MM.1S (cell line): ENCODE data around the gene CRYGA.

Source experiments
- DNase-seq: peaks from one replicate; pipeline ENCODE4 v3.0.0-alpha.2; 2015
- H2AFZ ChIP-seq: fragments of 300-600 bp; sonication (generic); 2 replicates; pipeline ENCODE4 v1.6.0; 2016; ENCODE audit warnings: antibody characterized with exemption, low read length
- H3F3A ChIP-seq: fragments of 300-600 bp; sonication (generic); 2 replicates; pipeline ENCODE4 v1.6.1; 2016; ENCODE audit warnings: mild to moderate bottlenecking, antibody characterized with exemption, low read length, moderate library complexity, mixed read lengths; ENCODE audit not compliant: insufficient read depth
- H3K27ac ChIP-seq: fragments of 300-600 bp; sonication (generic); 2 replicates; pipeline ENCODE4 v1.5.1; 2016; ENCODE audit warnings: mild to moderate bottlenecking, low read length
- H3K27me3 ChIP-seq: fragments of 300-600 bp; sonication (generic); replicated peaks from 2 replicates; pipeline ENCODE4 v1.6.0; 2016; ENCODE audit warnings: low read length; ENCODE audit not compliant: insufficient read depth
- H3K36me3 ChIP-seq: fragments of 300-600 bp; sonication (generic); replicated peaks from 2 replicates; pipeline ENCODE4 v1.6.1; 2016; ENCODE audit warnings: mild to moderate bottlenecking, low read length, mixed read lengths; ENCODE audit not compliant: insufficient read depth
- H3K4me1 ChIP-seq: fragments of 300-600 bp; sonication (generic); 2 replicates; pipeline ENCODE4 v1.6.1; 2016; ENCODE audit warnings: low read length, mixed read lengths
- H3K4me2 ChIP-seq: fragments of 300-600 bp; sonication (generic); 2 replicates; pipeline ENCODE4 v1.6.0; 2016; ENCODE audit warnings: low read depth, low read length
- H3K4me3 ChIP-seq: fragments of 300-600 bp; sonication (generic); 2 replicates; pipeline ENCODE4 v1.5.1; 2016; ENCODE audit warnings: low read length, mixed read lengths
- H3K79me2 ChIP-seq: fragments of 300-600 bp; sonication (generic); 2 replicates; pipeline ENCODE4 v1.6.1; 2016; ENCODE audit warnings: mixed run types, low read length, mixed read lengths
- H3K9ac ChIP-seq: fragments of 300-600 bp; sonication (generic); 2 replicates; pipeline ENCODE4 v1.6.1; 2016; ENCODE audit warnings: low read length, mixed read lengths
- H3K9me2 ChIP-seq: fragments of 300-600 bp; sonication (generic); replicated peaks from 2 replicates; pipeline ENCODE4 v1.6.1; 2016; ENCODE audit warnings: mild to moderate bottlenecking, low read length, mixed read lengths; ENCODE audit not compliant: insufficient read depth
- H3K9me3 ChIP-seq: fragments of 300-600 bp; sonication (generic); replicated peaks from 2 replicates; pipeline ENCODE4 v1.6.1; 2016; ENCODE audit warnings: mild to moderate bottlenecking, low read length, mixed read lengths; ENCODE audit not compliant: insufficient read depth
- H4K20me1 ChIP-seq: fragments of 300-600 bp; sonication (generic); 2 replicates; pipeline ENCODE4 v1.6.1; 2016; ENCODE audit warnings: mild to moderate bottlenecking, low read length, moderate library complexity, mixed read lengths; ENCODE audit not compliant: insufficient read depth
- CTCF ChIP-seq: fragments of 300-600 bp; sonication (generic); IDR thresholded peaks from 2 replicates; pipeline ENCODE4 v1.5.1; 2016; ENCODE audit warnings: antibody characterized with exemption, low read length, mixed read lengths
- EZH2 ChIP-seq: fragments of 300-600 bp; sonication (generic); optimal IDR thresholded peaks from 2 replicates; pipeline ENCODE3; 2017; ENCODE audit warnings: low read depth, mild to moderate bottlenecking, antibody characterized with exemption, low read length, mixed read lengths
- EZH2phosphoT487 ChIP-seq: fragments of 300-600 bp; sonication (generic); IDR thresholded peaks from 2 replicates; pipeline ENCODE4 v1.6.1; 2018; ENCODE audit warnings: antibody characterized with exemption, low read length

The CRYGA gene

DNA sequence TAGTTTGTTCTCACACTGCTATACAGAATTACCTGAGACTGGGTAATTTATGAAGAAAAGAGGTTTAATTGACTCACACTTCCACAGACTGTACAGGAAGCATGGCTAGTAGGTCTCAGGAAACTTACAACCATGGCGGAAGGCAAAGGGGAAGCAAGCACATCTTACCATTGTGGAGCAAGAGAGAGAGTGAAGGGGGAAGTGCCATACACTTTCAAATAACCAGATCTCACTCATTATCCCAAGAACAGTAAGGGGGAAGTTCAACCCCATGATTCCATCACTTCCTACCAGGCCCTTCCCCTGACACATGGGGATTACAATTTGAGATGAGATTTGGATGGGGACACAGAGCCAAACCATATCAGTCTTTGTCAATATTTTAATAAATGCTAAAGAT lies 12.4 kb downstream of the CRYGA start:
- no peaks in the 10 kb centered on the region for H3K9me3 ChIP-seq
- no peak for TF ChIP-seq EZH2
- no peak for TF ChIP-seq CTCF
- TF ChIP-seq EZH2phosphoT487: no peak
- H3K4me3 ChIP-seq: no peak overlapping the region
- H3K27ac ChIP-seq: no peak overlapping the region
- no peaks in the 10 kb centered on the region for H3K27me3 ChIP-seq
- H3K36me3 ChIP-seq: no peaks in the 10 kb centered on the region
- no peaks in the 10 kb centered on the region for H3F3A ChIP-seq
- H4K20me1 ChIP-seq: no peaks in the 10 kb centered on the region
- no peaks in the 10 kb centered on the region for H3K9me2 ChIP-seq
- H3K79me2 ChIP-seq: no peaks in the 10 kb centered on the region
- H3K4me2 ChIP-seq: no peak overlapping the region
- no peaks in the 10 kb centered on the region for H3K4me1 ChIP-seq
- DNase-seq: no peak
- H2AFZ ChIP-seq: no peak overlapping the region
- H3K9ac ChIP-seq: no peak overlapping the region

- Histone ChIP-seq H2AFZ (no peak overlapping the region), H4K20me1 (no peaks in the 10 kb centered on the region), H3K9me3 (no peaks in the 10 kb centered on the region), H3K4me1 (no peaks in the 10 kb centered on the region), H3K4me2 (no peak overlapping the region), H3K27me3 (no peaks in the 10 kb centered on the region), H3K4me3 (no peak overlapping the region), H3K36me3 (no peaks in the 10 kb centered on the region), H3K9ac (no peak overlapping the region), H3K79me2 (no peaks in the 10 kb centered on the region), H3F3A (no peaks in the 10 kb centered on the region), H3K9me2 (no peaks in the 10 kb centered on the region), H3K27ac (no peak overlapping the region)
- no peak for TF ChIP-seq EZH2
- TF ChIP-seq CTCF: no peak
- no peak for TF ChIP-seq EZH2phosphoT487
- no peak for DNase-seq
Observed at GRCh38 chr2:208150094-208150493, 13.3 kb downstream of the CRYGA start.

DNA sequence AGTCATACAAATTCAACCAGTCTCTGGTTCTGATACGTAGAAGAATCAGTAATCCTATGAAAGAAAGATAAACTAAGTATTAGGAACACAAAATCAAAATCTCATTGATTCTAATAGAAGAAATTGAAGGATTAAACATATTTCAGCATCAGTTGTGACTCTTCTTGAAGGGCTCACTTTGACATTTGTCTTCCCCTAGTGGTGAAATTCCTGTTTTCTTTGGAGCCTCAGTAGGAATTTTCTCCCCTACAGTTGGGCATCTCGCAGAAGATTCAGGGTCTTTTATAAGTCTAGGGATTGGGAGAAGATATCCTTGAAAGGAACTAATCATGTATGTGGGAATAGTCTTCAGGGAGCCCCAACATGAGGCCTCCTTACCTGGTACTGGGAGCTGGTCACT lies 14.6 kb downstream of the CRYGA start:
- H3F3A ChIP-seq: no peaks in the 10 kb centered on the region
- no peak overlapping the region for H3K4me2 ChIP-seq
- no peaks in the 10 kb centered on the region for H3K27me3 ChIP-seq
- no peaks in the 10 kb centered on the region for H4K20me1 ChIP-seq
- no peaks in the 10 kb centered on the region for H3K9me2 ChIP-seq
- no peaks in the 10 kb centered on the region for H3K36me3 ChIP-seq
- H3K79me2 ChIP-seq: no peaks in the 10 kb centered on the region
- TF ChIP-seq EZH2 (no peak), CTCF (no peak), EZH2phosphoT487 (no peak)
- no peaks in the 10 kb centered on the region for H3K4me1 ChIP-seq
- H2AFZ ChIP-seq: no peak overlapping the region
- DNase-seq: no peak
- no peak overlapping the region for H3K9ac ChIP-seq
- no peak overlapping the region for H3K4me3 ChIP-seq
- no peaks in the 10 kb centered on the region for H3K9me3 ChIP-seq
- H3K27ac ChIP-seq: no peak overlapping the region

DNA sequence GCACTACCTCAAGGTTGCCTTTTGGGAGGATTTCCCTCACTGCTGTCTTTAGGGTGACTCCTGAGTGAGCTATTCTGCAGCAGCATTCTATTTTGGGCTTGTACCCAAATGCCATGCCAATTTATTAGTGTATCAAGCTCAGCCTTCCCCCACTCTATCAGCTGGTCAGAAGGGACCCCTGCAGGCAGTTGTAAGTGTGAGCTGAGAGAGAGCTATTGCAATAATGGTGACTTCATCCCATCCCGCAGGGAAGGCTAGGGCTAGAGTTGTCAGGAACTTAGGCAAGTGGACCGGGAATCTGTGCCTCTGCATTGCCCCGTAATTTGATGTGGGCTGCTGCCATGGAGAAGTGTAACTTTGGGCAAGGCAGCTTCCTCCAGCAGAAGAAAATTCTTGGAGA lies 15.6 kb downstream of the CRYGA start:
- H4K20me1 ChIP-seq: no peaks in the 10 kb centered on the region
- no peak overlapping the region for H3K9ac ChIP-seq
- H3K27me3 ChIP-seq: no peaks in the 10 kb centered on the region
- H3K9me3 ChIP-seq: no peaks in the 10 kb centered on the region
- H3K27ac ChIP-seq: no peak overlapping the region
- no peaks in the 10 kb centered on the region for H3K9me2 ChIP-seq
- TF ChIP-seq EZH2: no peak
- no peak for TF ChIP-seq EZH2phosphoT487
- TF ChIP-seq CTCF: no peak
- no peak for DNase-seq
- no peaks in the 10 kb centered on the region for H3K36me3 ChIP-seq
- no peaks in the 10 kb centered on the region for H3K4me1 ChIP-seq
- H3K79me2 ChIP-seq: no peaks in the 10 kb centered on the region
- H3F3A ChIP-seq: no peaks in the 10 kb centered on the region
- H3K4me3 ChIP-seq: no peak overlapping the region
- no peak overlapping the region for H2AFZ ChIP-seq
- H3K4me2 ChIP-seq: no peak overlapping the region
